ENCODE results near the gene ZC3H10.
"Not testable (repeated sequence)": the region's sequence is repeated elsewhere in the genome, so short reads cannot be mapped to it uniquely, and the experiment has no call there.

The ZC3H10 gene, protein sequence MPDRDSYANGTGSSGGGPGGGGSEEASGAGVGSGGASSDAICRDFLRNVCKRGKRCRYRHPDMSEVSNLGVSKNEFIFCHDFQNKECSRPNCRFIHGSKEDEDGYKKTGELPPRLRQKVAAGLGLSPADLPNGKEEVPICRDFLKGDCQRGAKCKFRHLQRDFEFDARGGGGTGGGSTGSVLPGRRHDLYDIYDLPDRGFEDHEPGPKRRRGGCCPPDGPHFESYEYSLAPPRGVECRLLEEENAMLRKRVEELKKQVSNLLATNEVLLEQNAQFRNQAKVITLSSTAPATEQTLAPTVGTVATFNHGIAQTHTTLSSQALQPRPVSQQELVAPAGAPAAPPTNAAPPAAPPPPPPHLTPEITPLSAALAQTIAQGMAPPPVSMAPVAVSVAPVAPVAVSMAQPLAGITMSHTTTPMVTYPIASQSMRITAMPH

DNA sequence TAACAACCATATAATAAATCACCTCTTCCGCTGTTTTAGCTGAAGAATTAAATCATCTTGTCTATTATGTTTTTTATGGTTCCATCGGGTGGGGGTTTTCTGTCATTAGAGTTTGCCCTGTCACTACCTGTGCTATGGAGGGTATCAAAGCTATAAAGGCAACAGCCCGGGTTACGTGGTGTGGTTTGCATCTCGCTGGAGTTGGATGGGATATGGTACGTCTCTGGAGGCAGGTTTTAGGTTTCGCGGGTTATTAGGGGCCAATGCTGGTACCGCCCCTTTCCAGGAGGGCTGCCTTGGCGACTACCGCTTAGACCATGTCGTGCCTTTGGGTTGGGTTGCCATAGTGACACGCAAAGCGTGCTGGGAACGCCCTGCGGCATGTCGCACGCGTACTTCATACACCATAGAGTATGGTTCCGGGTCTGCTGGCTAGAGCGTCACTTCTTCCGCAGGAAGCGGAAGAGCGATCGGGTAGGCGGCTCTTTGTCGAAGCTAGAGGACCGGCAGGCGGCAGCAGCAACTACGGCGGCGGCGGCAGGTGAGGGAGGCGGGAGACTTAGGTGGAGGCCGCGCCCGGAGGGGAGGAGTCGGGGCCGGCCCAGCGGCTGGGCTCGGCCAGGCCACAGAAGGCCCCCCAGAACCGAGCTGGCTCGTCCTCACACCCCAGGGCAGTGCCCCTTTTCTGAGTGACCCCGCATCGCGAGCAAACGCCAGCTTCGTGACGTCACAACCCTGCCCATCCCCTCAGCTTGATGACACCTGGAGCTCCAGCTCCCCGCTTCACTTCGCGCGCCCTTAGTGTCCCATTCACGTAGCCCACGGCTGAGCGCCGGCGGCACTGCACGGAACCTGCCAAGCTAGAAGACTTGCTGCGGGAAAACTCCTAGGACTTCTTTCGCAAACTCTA is at the start of gene ZC3H10:
Gene ZC3H10, plus strand, starts transcription at position 489 of the 910 bp plus-strand sequence. CDS start 2,297 bp downstream, outside the sequence.
- Mint-ChIP-seq H3K36me3 (ENCODE audit: low read depth) (peaks cover 58% of the 10 kb centered on the region), H3K27ac (peak within 1 kb of the TSS; percentile 99), H3K4me1 (ENCODE audit: low read depth) (peaks cover 40% of the 10 kb centered on the region), H3K4me3 (peak within 1 kb of the TSS; percentile 97), H3K9me3 (no peaks in the 10 kb centered on the region), H3K27me3 (no peaks in the 10 kb centered on the region)

DNA sequence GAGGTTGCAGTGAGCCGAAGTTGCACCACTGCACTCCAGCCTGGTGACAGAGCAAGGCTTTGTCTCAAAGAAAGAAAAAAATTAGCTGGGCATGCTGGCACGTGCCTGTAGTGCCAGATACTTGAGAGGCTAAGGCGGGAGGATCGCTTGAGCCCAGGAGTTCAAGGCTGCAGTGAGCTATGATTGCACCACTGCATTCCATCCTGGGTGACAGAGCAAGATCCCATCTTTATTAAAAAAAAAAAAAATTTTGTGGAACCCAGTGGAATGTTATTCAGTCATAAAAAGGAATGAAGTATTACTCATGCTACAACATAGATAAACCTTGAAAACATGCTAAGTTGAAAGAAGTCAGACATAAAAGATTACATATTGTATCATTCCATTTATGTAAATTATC is 46.4 kb upstream of the ZC3H10 start:
- no peaks in the 10 kb centered on the region for H3K36me3 Mint-ChIP-seq (ENCODE audit: low read depth)
- H3K27ac Mint-ChIP-seq: no peak overlapping the region
- H3K9me3 Mint-ChIP-seq: no peaks in the 10 kb centered on the region
- no peak overlapping the region for H3K4me3 Mint-ChIP-seq
- H3K4me1 Mint-ChIP-seq (ENCODE audit: low read depth): peaks cover 5% of the 10 kb centered on the region
- no peaks in the 10 kb centered on the region for H3K27me3 Mint-ChIP-seq

DNA sequence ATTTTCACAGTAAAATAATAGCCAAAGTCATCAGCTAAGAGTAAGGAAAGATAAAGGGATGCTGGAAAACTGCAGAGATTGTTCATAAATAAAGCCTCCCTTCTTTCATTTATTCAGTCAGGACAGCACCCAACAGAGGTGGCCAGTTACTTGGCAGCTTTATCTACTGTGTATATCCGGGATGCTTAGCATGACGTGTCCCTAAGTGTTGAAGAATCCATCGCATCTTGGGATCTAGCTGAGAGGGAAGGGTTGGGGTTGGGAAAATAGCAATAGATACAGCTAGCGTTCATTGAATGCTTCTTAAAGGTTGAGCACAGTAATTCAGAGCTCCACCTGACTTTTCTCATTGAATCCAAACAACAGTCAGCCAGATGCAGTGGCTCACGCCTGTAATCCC is 43.7 kb upstream of the ZC3H10 start:
- Mint-ChIP-seq H3K27ac (no peak overlapping the region), H3K9me3 (no peaks in the 10 kb centered on the region), H3K4me1 (ENCODE audit: low read depth) (peaks cover under 1% of the 10 kb centered on the region), H3K27me3 (no peaks in the 10 kb centered on the region), H3K4me3 (no peak overlapping the region), H3K36me3 (ENCODE audit: low read depth) (no peaks in the 10 kb centered on the region)

GRCh38 chr12:56077966-56078365 is 40.1 kb upstream of the ZC3H10 start:
- H3K27ac Mint-ChIP-seq; H3K36me3 Mint-ChIP-seq (ENCODE audit: low read depth); H3K9me3 Mint-ChIP-seq; H3K27me3 Mint-ChIP-seq; H3K4me3 Mint-ChIP-seq: not testable (repeated sequence)
- peaks cover 14% of the 10 kb centered on the region for H3K4me1 Mint-ChIP-seq (ENCODE audit: low read depth)

GRCh38 chr12:56078427-56078826 is 39.6 kb upstream of the ZC3H10 start:
- peaks cover 14% of the 10 kb centered on the region for H3K4me1 Mint-ChIP-seq (ENCODE audit: low read depth)
- H3K9me3 Mint-ChIP-seq: no peaks in the 10 kb centered on the region
- peaks cover 4% of the 10 kb centered on the region for H3K27me3 Mint-ChIP-seq
- H3K27ac Mint-ChIP-seq: no peak overlapping the region
- H3K36me3 Mint-ChIP-seq (ENCODE audit: low read depth): no peaks in the 10 kb centered on the region
- H3K4me3 Mint-ChIP-seq: peak overlapping the region; percentile 45

- no peaks in the 10 kb centered on the region for H3K9me3 Mint-ChIP-seq
- peaks cover 14% of the 10 kb centered on the region for H3K4me1 Mint-ChIP-seq (ENCODE audit: low read depth)
- no peak overlapping the region for H3K27ac Mint-ChIP-seq
- peaks cover 4% of the 10 kb centered on the region for H3K27me3 Mint-ChIP-seq
- peak overlapping the region; percentile 81 for H3K4me3 Mint-ChIP-seq
- H3K36me3 Mint-ChIP-seq (ENCODE audit: low read depth): no peaks in the 10 kb centered on the region
Measured at GRCh38 chr12:56078931-56079722, 38.9 kb upstream of the ZC3H10 start.

GRCh38 chr12:56079723-56080555 is 38.1 kb upstream of the ZC3H10 start, which contains the start of gene ERBB3:
Gene ERBB3 (plus strand): TSS chr12:56080165. CDS start chr12:56080301, 136 bp downstream.
- H3K4me1 Mint-ChIP-seq (ENCODE audit: low read depth): peaks cover 14% of the 10 kb centered on the region
- H3K9me3 Mint-ChIP-seq: no peaks in the 10 kb centered on the region
- no peak within 1 kb of the TSS for H3K27ac Mint-ChIP-seq
- no peaks in the 10 kb centered on the region for H3K36me3 Mint-ChIP-seq (ENCODE audit: low read depth)
- peak within 1 kb of the TSS; percentile 81 for H3K4me3 Mint-ChIP-seq
- H3K27me3 Mint-ChIP-seq: peaks cover 4% of the 10 kb centered on the region

- H3K27ac Mint-ChIP-seq: no peak overlapping the region
- H3K36me3 Mint-ChIP-seq (ENCODE audit: low read depth): no peaks in the 10 kb centered on the region
- peaks cover 14% of the 10 kb centered on the region for H3K4me1 Mint-ChIP-seq (ENCODE audit: low read depth)
- no peaks in the 10 kb centered on the region for H3K9me3 Mint-ChIP-seq
- H3K27me3 Mint-ChIP-seq: peaks cover 4% of the 10 kb centered on the region
- peak overlapping the region; percentile 81 for H3K4me3 Mint-ChIP-seq
Measured at GRCh38 chr12:56080556-56081138, 37.4 kb upstream of the ZC3H10 start.

GRCh38 chr12:56081393-56082347 is 36.4 kb upstream of the ZC3H10 start:
- Mint-ChIP-seq H3K9me3 (no peaks in the 10 kb centered on the region), H3K27ac (no peak overlapping the region), H3K4me1 (ENCODE audit: low read depth) (peaks cover 14% of the 10 kb centered on the region), H3K27me3 (peaks cover 4% of the 10 kb centered on the region), H3K4me3 (no peak overlapping the region), H3K36me3 (ENCODE audit: low read depth) (no peaks in the 10 kb centered on the region)

GRCh38 chr12:56082382-56082781 is 35.7 kb upstream of the ZC3H10 start:
- H3K27ac Mint-ChIP-seq: no peak overlapping the region
- no peak overlapping the region for H3K4me3 Mint-ChIP-seq
- peaks cover 14% of the 10 kb centered on the region for H3K4me1 Mint-ChIP-seq (ENCODE audit: low read depth)
- H3K9me3 Mint-ChIP-seq: no peaks in the 10 kb centered on the region
- no peaks in the 10 kb centered on the region for H3K36me3 Mint-ChIP-seq (ENCODE audit: low read depth)
- H3K27me3 Mint-ChIP-seq: peaks cover 4% of the 10 kb centered on the region

DNA sequence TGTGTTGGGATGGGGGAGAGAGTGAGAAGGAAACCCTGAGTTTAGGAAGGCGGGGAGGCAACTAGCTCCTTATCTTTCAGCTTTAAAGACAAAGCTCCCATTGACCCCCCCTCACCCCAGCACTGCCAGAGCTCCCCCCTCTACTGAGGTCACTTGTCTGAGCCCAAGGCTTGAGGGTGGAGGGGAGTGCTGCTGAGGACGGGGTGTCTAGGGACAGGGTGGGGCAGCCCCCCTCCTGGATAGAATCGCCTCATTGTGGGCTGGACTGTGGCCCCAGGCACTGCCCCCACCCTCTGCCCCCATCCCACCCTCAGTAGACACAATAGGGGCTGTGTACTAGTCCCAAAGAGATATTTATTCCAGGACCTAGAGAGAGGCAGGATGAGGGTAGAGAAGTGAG is 35.1 kb upstream of the ZC3H10 start:
- Mint-ChIP-seq H3K4me1 (ENCODE audit: low read depth) (peaks cover 14% of the 10 kb centered on the region), H3K27ac (no peak overlapping the region), H3K27me3 (peaks cover 4% of the 10 kb centered on the region)

DNA sequence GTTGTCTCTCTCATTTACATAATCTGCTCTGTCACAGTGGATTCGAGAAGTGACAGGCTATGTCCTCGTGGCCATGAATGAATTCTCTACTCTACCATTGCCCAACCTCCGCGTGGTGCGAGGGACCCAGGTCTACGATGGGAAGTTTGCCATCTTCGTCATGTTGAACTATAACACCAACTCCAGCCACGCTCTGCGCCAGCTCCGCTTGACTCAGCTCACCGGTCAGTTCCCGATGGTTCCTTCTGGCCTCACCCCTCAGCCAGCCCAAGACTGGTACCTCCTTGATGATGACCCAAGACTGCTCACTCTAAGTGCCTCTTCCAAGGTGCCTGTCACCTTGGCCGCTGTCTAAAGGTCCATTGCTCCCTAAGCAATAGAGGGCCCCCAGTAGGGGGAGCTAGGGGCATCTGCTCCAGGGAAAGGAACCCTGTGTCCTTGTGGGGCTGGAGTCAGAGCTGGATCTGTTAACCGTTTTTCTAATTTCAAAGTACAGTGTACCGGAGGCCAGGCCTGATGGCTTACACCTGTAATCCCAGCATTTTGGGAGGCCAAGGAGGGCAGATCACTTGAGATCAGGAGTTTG is 33.0 kb upstream of the ZC3H10 start:
- peaks cover 7% of the 10 kb centered on the region for H3K4me1 Mint-ChIP-seq (ENCODE audit: low read depth)
- H3K4me3 Mint-ChIP-seq: no peak overlapping the region
- no peaks in the 10 kb centered on the region for H3K36me3 Mint-ChIP-seq (ENCODE audit: low read depth)
- peaks cover 4% of the 10 kb centered on the region for H3K27me3 Mint-ChIP-seq
- no peaks in the 10 kb centered on the region for H3K9me3 Mint-ChIP-seq
- no peak overlapping the region for H3K27ac Mint-ChIP-seq

More for the DNA sequence above, 35.1 kb upstream of the ZC3H10 start:
- Mint-ChIP-seq H3K36me3 (ENCODE audit: low read depth) (no peaks in the 10 kb centered on the region), H3K9me3 (no peaks in the 10 kb centered on the region), H3K4me3 (no peak overlapping the region)
